NCI-H1436 (cell line): ENCODE data around the gene DCLK2.

Experiments used
- DNase-seq: peaks from one replicate; lab custom pipeline; 2025; lab: John Stamatoyannopoulos, UW

The DCLK2 gene

DNA sequence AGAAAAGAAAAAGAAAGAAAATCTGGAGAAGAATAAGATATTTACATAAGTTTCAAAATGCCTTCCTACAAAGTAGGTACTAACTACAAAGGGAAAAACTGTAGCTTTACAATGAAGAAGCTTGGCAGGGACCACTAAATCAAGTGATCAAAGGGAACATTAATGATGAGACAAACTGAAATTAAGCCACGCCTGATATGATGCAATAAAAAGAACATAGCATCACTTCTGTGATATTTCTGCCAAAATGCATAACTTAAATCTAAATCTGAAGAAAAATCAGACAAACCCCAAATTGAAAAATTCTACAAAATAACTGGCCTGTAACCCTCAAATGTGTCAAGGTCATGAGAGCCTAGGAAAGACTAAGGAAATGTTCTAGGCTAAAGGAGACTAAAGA, 8.9 kb upstream of the DCLK2 start:
- DNase-seq = no peak

DNA sequence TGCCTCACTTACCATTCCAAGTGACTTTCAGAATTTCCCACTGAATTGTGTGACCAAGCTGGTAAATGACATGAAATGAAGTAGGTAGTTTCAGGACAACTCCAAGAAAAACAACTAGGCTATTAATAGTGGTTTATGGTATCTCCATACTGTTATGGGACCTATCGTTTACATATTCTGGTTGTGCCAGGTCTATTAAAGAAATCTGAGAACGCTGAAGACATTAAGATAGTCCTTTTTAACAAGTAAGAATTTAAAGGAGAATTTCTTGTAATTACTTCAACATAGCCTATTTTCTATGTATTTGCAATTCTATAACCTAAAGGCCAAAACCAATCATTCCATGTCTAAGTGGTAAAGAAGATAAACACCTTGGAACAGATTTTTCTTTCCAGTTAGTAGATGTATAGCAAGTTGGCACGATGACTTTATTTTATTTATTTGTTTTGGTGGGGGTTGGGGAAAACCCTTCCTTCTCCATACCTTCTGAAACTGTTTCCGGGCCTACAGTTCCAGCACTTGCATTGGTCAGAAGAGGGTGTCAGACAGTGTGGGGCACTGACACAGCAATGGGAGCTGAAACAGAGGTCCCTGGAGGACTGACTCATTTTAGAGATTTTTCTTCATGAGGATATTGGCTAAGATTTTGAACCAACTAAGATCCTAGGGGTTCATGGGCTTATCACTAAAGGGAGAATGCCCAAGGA, 7.6 kb upstream of the DCLK2 start:
- DNase-seq = no peak

DNA sequence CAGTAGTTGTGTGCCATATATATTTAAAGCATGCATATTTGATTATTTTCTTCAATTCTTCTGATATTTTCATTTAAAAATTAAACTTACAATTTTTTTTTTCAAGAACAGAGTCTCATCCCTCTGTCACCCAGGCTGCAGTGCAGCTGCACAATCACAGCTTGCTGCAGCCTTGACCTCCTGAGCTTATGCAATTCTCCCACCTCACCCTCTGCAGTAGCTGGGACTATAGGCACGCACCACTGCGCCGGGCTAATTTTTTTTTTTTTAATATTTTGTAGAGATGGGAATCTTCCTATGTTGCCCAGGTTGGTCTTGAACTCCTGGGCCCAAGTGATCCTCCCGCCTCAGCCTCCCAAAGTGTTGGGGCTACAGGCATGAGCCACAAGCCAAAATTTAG, 5.8 kb upstream of the DCLK2 start:
- DNase-seq = no peak

DNA sequence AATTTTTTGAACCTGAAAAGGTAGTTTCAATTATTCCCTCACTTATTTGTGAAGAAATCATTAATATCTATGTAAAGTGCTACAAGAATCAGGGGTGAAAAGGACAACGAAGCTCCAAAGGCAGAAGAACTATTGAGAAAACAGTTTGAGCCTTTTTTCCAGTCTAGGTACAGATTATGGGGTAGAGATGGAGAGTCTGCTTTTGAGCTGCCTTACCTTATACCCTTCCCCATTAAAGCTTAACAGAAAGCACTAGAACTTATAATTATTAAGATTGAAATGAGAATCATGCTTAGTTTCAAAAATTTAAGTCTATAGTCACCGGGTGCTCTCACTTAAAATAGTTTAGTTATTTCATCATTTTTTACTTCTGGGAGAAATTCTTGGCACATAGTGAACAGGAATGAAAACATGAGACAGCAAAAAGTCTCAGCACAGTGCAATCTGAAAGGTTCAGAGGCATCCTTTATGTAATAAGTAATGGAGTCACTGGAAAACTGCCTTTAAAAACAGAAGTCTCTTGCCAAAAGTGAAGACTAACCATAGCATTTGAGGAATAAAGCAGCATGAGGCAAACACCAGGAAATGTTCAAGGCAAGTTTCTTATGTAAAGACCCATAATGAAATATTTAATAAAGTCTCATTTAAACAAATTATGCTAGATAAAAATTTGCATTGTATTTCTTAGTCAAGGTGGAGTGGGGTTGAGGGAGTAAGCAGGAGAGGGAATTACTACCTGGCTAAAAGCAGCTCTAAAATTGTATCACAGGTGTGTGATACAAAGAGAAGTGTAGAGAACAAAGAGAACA, 5.1 kb upstream of the DCLK2 start:
- DNase-seq = no peak

DNA sequence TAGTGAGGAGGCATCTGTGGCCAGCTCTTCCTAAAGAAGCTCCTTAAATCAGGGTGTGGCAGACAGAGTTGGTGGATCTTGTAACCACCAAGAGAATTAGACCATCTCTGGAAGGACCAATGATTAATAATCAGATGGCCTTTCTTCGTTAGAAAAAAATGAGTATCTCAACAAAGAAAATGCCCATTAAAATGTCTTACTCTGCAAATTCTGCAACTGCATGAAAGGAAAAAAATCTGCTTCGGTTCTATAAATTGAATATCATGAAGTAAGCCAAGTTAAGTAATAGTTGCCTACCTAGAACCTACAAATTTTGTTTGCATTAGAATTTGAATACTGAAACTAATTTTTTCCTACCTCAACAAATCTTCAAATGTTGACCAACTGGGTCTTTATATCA, 4.2 kb upstream of the DCLK2 start:
- DNase-seq = no peak

DNA sequence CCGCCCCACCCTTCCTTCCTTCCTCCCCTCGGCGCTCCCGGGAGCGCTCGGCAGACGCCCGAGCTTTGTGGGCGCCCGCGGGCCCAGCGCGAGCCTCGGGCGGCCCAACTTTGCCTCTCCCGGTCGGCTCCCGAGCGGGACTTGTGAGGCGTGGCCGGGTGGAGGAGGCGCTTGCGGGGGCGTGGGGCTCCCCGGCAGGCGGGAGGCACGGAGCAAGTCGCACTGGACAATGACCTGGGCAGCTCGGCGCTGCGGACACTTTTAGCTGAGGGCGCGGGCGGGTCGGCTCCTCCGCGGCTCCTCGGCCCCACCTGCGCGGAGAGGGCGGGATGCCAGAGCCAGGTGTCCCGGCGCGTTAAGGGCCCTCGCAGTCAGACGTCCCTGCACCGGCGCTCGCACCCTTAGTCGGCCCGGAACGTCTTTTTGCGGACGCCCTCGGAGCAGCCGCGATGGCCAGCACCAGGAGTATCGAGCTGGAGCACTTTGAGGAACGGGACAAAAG, 385 bp downstream of the DCLK2 start:
- peak; percentile 58 for DNase-seq

DNA sequence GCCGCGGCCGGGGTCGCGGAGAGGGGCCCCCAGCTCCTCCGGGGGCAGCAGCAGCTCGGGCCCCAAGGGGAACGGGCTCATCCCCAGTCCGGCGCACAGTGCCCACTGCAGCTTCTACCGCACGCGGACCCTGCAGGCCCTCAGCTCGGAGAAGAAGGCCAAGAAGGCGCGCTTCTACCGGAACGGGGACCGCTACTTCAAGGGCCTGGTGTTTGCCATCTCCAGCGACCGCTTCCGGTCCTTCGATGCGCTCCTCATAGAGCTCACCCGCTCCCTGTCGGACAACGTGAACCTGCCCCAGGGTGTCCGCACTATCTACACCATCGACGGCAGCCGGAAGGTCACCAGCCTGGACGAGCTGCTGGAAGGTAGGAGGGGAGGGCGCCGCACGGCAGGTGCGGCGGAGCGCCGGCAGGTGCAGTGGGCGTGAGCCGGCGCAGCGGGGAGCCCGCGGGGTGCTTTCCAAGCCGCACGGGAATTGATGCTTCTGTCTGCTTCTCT, 886 bp downstream of the DCLK2 start:
- peak; percentile 18 for DNase-seq

DNA sequence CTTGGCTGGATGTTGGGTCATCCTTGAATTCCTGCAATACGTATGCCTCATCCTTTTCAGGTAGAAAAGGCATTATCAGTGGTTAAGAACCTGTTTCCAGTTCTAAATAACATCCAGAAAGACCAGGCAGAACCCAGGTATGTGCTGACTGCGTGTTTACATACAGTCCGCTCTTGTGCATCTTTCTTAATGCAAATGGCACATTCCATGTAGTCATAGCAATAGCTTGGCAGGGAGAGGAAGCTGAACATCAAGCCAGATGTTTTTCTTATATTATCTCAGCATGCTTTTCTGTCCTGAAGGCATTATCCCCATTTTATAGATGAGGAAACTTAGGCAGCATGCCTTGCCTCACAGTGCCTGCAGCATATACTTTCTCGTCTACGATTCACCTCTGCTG, 2.1 kb downstream of the DCLK2 start:
- no peak for DNase-seq

DNA sequence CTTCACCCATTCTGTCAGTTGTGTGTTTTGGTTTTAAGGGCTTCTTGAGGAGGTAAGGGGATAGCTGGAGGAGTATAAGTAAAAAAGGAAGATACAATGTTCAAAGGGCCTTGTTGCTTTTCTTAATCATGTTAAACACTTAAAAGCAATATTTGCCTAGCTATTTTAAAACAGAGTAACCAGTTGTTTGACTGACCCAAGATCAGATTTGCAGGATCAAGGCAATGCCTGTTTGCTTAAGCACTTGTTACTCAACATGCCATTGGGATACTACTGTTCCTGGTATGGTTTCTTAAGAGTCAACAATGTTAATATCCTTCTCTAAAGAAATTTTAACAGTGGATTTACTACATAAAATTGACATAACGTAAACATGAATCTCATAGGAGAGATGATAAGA, 2.6 kb downstream of the DCLK2 start:
- DNase-seq = no peak

DNA sequence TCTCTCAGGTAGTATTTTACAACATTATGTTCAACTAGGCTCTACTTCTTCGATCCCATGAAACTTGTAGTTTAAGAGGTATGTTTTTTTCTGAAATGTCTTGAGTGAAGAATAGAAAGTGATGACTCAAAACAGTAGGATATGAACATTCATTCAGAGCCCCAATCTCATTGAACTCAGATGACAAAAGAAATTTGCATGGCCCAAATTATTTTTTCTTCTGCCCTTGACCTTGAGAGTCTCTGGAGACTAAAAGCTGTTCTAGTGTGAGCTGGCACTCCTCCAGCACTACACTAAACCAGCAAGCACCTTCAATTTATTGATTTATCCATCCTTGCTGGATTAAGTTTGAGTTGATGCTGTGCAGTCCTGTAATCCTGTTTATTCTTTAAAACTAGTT, 4.0 kb downstream of the DCLK2 start:
- DNase-seq = peak; percentile 45

DNA sequence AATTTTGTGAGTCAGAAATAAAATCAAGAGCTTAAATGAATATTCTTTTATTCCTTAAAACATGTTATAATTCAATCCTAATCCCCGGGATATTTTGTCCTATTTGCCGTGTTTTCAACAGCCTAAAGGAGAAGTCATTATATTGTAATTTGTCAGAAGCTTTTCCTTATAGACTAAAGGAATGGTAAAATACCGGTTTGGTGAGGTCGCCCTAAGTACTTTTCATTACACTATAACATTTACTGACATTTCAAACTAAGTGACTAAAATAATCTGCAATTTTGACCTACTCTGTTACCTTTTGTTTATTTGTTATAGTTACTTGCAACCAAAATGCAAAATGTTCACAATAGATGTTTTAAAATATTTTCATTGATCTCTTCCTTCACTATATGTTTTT, 8.8 kb downstream of the DCLK2 start:
- DNase-seq = no peak

DNA sequence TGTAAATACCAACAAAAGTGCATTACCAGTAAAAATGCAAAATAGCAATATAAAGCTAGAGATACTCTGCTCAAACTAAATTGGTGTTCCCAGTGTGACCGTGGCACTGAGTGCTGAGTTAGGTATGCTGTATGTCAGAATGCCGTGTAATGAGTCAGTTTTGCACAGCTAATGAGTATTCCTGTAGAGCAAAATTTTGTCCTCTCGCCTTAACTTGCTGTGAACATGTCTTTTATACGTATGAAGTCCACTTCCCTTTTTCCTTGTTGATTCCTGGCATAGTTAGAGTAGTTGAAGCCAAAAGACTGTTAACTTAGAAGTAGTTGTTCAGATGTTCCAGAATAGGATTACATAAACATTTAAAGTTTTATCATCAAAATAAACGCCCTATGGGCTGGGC, 11.5 kb downstream of the DCLK2 start:
- no peak for DNase-seq

DNA sequence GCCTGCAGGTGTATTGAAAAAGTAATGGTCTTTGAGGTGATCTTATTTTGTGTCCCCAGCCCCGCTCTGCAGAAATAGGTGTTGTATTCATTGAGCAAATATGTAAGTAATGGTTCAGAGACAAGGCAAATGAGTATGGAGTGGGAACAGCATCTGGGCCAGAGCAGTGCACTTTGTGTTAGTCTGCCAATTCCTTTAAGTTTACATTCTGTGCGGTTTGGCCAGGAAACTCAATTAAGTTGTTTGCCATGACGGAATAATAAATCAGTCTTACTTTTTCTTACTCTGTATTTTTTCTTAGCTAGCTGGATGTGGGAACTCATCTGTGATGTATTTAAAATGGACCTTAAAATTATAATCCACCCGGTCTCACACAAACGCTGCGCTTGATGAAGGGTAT, 12.6 kb downstream of the DCLK2 start:
- no peak for DNase-seq

DNA sequence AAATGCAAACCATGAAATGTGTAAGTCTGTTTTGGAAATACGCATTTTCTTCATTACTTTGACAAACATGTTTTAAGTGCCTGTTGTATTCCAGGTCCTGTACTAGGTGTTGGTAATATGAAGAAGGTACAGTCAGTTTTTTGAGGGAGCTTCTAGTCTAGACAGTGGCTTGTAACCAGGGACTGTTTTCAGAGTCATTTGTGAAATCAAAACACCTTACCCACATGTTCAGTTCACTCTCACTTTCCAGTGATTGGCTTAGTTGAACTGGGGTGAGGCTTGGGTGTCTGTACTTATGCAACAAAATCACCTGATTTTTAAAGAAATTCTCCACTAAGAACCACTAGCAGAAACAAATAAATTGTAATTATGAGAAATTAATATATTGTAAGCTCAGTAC, 16.4 kb downstream of the DCLK2 start:
- no peak for DNase-seq

DNA sequence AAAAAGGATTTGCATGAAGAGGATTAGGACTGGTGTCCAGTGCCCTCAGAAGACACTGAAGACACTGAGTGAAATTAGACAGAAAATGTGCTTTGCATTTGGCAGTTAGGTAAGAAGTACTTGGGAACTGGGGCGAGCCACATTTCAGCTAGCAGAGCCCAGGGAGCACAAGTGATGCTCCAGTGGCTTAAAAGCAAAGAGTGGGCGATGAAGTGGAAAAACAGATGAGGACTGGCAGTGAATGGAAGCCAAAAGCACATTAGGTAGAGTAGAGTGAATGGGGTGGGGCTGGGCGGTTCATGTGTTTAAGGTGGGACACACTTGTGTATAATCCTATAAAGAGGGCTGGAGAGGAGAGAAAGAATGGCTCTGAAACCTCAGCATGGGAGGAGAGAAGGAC, 18.4 kb downstream of the DCLK2 start:
- no peak for DNase-seq

DNA sequence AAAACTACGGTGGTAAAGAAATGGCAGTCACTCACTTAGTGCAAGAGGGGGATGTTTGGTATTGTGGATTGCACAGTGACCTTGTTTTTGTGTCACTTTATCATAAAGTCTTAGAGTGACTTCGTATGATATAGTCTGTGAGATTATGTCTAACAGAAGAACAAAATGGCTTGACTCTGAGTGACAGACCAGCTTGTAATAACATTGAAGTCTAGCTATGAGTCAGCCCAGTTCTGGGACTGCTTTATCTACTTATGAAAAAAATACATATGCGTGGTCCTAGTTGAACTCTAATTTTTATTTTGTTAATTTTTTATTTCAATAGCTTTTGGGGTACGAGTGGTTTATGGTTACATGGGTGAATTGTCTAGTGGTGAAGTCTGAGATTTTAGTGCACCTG, 20.0 kb downstream of the DCLK2 start:
- no peak for DNase-seq

DNA sequence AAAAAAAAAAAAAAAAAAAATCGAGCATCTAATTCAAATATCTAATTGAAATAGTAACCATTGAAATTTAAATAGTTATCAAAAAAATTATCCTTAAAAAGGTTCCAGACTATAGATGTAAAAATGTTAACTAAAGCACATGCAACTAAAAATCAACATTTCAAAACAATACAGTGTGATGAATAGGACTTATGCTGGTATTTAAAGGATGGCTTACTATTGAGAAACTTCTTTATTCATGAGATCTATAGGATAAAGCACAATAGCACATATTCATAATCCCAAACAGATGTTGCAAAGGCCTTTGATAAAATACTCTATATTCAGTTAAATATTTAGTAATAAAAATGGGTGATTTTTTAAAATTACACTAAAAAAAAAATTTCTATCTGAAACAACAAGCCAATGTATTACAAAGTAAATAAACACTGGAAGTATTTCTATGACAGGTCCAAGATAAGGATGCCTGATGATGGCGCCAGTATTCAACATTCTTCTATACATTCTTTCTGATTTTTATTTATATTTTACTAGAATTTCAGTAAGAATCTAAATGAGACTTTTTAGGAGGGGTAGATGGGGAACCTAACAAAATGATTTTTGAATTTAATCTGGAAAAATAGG, 26.3 kb downstream of the DCLK2 start:
- DNase-seq = no peak

DNA sequence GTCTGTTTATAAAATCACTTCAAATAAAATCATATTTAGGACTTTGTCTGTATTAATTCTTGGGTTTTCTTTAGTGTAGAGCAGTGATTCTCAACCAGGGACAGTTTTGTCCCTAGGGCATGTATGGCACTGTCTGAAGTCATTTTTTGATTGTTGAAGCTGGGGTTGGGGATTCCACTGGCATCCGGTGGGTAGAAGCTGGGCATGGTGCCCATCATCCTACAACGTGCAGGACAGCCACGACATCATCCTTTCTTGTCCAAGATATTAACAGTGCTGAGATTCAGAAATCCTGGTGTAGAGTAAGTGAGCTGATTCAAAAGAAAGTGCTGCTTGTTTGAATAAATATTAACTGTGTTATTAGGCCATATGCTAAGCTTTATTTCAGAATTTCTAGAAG, 28.6 kb downstream of the DCLK2 start:
- no peak for DNase-seq

DNA sequence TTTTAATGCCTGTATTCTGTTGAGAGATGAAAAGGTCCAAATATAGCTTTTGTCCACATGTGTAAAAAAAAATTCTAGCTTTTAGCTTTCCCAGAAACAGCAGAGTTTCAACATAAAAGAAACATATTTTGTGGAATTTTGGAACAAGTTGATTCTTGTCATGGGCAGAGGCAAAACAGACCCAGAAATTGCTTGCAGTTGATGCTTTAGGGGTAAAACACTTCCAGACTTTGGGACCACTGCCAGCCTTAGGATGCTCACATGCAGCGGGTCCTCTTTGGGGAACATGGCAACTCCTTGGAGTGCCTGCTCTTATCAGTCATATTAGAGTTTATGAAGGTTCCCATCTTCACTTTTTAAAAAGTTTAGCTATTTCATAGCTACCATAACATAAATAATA, 30.4 kb downstream of the DCLK2 start:
- DNase-seq = no peak

DNA sequence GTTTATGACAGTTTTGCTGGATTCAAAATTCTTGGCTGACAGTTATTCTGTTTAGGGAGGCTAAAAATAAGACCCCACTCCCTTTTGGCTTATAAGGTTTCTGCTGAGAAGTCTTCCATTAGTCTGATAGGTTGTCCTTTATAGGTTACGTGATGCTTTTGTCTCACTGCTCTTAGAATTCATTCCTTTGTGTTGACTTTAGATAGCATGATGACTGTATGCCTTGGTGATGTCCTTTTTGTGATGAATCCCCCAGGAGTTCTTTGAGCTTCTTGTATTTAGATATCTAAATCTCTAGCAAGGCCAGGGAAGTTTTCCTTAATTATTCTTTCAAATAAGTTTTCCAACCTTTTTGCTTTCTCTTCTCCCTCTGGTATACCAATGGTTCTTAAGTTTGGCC, 36.4 kb downstream of the DCLK2 start:
- DNase-seq = no peak

DNA sequence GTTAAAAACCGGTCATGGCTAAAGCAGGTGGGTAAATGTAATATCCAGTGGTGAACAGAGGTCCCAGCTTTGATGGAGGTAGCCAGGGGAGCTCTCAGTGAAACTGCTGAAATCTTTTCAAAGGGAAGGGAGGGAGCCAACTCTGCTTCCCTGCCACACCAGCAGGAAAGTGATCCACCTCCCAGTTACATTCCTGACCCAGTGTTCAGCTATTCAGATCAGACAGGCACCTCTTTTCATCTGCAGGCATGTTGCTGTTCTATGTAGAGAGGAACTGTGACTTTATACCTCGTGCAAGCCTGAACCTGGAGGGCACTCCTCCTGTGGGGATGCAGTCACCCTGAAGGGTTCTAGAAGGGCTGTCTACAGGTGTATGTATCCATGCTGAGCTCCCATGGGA, 37.6 kb downstream of the DCLK2 start:
- no peak for DNase-seq

DNA sequence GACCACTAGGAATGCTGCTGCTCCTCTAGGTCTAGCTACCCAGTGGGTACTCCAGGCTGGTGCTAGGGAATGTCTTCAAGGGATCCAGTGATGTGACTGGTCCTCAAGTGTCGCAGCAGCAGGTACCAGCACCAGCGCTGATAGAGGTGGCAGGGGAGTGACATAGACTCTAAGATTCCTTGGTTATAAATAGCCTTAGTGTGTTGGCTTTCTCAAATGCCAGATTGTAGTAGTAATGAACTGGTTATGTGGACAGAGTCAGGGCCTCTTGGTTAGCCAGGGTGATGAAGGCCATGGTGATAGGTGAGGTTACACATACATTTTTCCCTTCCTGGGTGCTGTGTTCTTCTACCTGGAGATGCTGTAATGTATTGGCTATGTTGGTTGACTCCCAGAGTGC, 38.3 kb downstream of the DCLK2 start:
- no peak for DNase-seq

DNA sequence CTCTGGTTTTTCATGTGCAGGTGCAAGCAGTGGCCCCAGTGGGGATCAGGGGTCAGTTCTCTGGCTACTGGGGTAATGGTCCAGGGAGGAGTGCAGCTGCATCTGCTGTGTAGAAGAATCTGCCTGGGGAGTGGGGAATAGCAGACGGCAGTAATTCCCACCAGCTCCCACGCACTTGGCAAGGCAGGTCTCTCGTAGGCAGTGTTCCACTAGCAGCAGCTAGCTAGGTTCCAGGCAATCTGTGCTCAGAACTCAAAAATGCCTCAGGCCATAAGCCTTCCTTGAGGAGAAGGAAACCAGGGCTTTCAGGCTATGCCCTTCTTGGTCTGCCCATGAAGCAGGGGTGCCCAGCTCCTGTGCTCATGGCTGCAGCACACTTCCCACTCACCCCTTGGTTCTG, 38.8 kb downstream of the DCLK2 start:
- no peak for DNase-seq
